Smooth muscle cell (in vitro differentiated cells): ENCODE measurements around the gene COL1A1. TPM values are rescaled to one million over a fixed set of nuclear protein-coding genes. Genes with fewer than 3 reads are reported as not detected.

Experiments
- DNase-seq: peaks from one replicate; lab custom pipeline; 2025; ENCODE audit not compliant: unreplicated experiment; lab: John Stamatoyannopoulos, UW
- H2AFZ ChIP-seq: fragments of 200-600 bp; sonication (generic); 2 replicates; pipeline ENCODE4 v1.6.0; 2016; ENCODE audit warnings: antibody characterized with exemption, low read depth, mild to moderate bottlenecking
- H3F3A ChIP-seq: fragments of 200-600 bp; sonication (generic); 2 replicates; pipeline ENCODE4 v1.6.0; 2017; ENCODE audit warnings: antibody characterized with exemption, low read depth
- H3K27ac ChIP-seq: fragments of 200-600 bp; sonication (generic); 2 replicates; pipeline ENCODE4 v1.5.1; 2016; ENCODE audit warnings: low read depth, mild to moderate bottlenecking
- H3K27me3 ChIP-seq: fragments of 200-600 bp; sonication (generic); 2 replicates; pipeline ENCODE4 v1.6.1; 2016; ENCODE audit warnings: low read depth, mild to moderate bottlenecking
- H3K36me3 ChIP-seq: fragments of 200-600 bp; sonication (generic); 2 replicates; pipeline ENCODE4 v1.5.1; 2016; ENCODE audit warnings: low read depth
- H3K4me1 ChIP-seq: fragments of 200-600 bp; sonication (generic); 2 replicates; pipeline ENCODE4 v1.5.1; 2016; ENCODE audit warnings: low read depth
- H3K4me2 ChIP-seq: fragments of 200-600 bp; sonication (generic); 2 replicates; pipeline ENCODE4 v1.6.0; 2016; ENCODE audit warnings: mild to moderate bottlenecking
- H3K4me3 ChIP-seq: fragments of 200-600 bp; sonication (generic); 2 replicates; pipeline ENCODE4 v1.5.1; 2016; ENCODE audit warnings: mild to moderate bottlenecking
- H3K79me2 ChIP-seq: fragments of 200-600 bp; sonication (generic); 2 replicates; pipeline ENCODE4 v1.6.0; 2016; ENCODE audit warnings: low read depth, mild to moderate bottlenecking
- H3K9ac ChIP-seq: fragments of 200-600 bp; sonication (generic); 2 replicates; pipeline ENCODE4 v1.6.0; 2016; ENCODE audit warnings: low read depth
- H3K9me3 ChIP-seq: fragments of 200-600 bp; sonication (generic); replicated peaks from 2 replicates; pipeline ENCODE4 v1.5.1; 2016; ENCODE audit warnings: low read depth
- H4K20me1 ChIP-seq: fragments of 200-600 bp; sonication (generic); 2 replicates; pipeline ENCODE4 v1.6.0; 2016; ENCODE audit warnings: low read depth
- CTCF ChIP-seq: fragments of 200-600 bp; sonication (generic); IDR thresholded peaks from 2 replicates; pipeline ENCODE4 v1.5.1; 2017; ENCODE audit warnings: borderline replicate concordance, mild to moderate bottlenecking, antibody characterized with exemption; ENCODE audit not compliant: insufficient read depth, poor library complexity, severe bottlenecking
- WGBS: methylation state at CpG from one replicate; pipeline ENCODE4 v1.1.7; 2016; ENCODE audit warnings: low lambda C conversion rate; 5-methylcytosine and 5-hydroxymethylcytosine counted together
- polyA plus RNA-seq: library from polyadenylated mRNA; unstranded; fragments of >200 nt; fragmentation: Nextera tagmentation; extraction: Ambion mirVana; gene quantifications from 2 replicates; pipeline ENCODE4 v1.2.1, GENCODE V29; 2016
- total RNA-seq: library from RNA; depleted of rRNA; stranded (reverse); fragments of >200 nt; gene quantifications from 2 replicates; pipeline ENCODE4 v1.2.3, GENCODE V29; 2014

Gene COL1A1
- total and polyA plus RNA-seq, 2 experiments from 2014 or later, result 4,141 to 25,649 TPM

DNA sequence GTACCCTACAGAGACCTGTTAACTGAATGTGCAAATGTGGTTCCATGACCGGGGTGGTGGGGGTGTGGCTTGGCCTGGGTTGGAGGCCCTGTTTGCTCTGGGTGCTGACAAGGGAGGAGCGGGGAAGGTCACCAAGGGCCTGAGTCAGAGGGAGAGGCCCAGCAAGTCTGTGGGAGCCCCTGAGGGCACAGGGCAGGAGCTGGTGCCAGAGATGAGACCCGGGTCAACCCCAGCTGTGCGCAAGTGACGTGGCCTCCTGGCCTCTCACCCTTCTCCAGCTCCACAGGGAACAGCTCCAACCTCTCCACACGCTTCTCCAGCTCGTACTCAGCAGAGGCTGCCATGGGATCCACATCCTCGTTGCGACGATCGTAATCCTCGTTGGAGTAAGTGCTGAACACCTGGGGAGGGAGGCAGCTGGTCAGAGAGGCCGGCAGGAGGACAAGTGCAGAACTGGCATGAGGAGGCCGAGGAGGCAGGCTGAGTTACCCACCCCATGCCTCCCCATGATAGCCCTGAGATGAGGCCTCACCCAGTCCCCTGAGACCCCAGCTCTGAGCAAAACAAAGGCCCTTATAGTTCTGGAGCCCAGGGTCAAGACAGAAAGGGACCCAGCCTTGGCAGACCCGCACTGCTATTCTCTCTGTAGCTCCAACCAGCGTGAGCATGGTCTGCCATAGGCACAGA lies 56.4 kb downstream of the COL1A1 start:
- H3K4me2 ChIP-seq, result no peak overlapping the region
- H3K9ac ChIP-seq, result no peak overlapping the region
- no peak overlapping the region for H3K27ac ChIP-seq
- no peak overlapping the region for H2AFZ ChIP-seq
- no peaks in the 10 kb centered on the region for H3K27me3 ChIP-seq
- 88% methylated on average over 16 of the region's 16 CpGs for WGBS
- peaks cover 23% of the 10 kb centered on the region for H3K4me1 ChIP-seq
- no peaks in the 10 kb centered on the region for H3K36me3 ChIP-seq
- H3K79me2 ChIP-seq, result peaks cover 64% of the 10 kb centered on the region
- no peak for DNase-seq
- no peak overlapping the region for H3K4me3 ChIP-seq
- peaks cover 99% of the 10 kb centered on the region for H4K20me1 ChIP-seq
- H3F3A ChIP-seq, result no peaks in the 10 kb centered on the region
- TF ChIP-seq CTCF, result no peak
- no peaks in the 10 kb centered on the region for H3K9me3 ChIP-seq

DNA sequence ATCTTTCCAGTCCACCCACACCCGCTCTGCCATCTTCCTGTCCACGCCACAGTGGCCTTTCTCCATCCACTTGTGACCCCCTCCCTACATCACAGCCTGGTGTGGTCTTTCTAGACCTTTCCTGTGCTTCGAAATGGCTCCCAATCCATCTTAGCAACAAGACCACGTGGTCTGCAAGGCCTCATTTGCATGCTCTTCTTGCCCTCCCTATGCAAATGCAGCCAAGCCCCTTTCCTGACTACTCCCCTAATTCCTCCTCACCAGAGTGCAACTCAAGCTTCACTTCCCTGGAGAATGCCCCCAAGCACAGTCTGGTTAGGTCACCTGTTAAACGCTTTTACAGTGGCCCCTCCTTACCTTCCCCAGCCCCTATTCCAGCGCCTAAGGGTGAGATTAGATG lies 57.1 kb downstream of the COL1A1 start:
- no peak for DNase-seq
- Histone ChIP-seq H3K9me3 (no peaks in the 10 kb centered on the region), H3K4me3 (no peak overlapping the region), H2AFZ (no peak overlapping the region), H4K20me1 (peaks cover 100% of the 10 kb centered on the region), H3K4me2 (no peak overlapping the region), H3K27me3 (no peaks in the 10 kb centered on the region), H3K36me3 (no peaks in the 10 kb centered on the region), H3K9ac (no peak overlapping the region), H3K27ac (no peak overlapping the region), H3F3A (no peaks in the 10 kb centered on the region), H3K79me2 (peaks cover 58% of the 10 kb centered on the region), H3K4me1 (peaks cover 23% of the 10 kb centered on the region)
- WGBS, result 87% methylated on average over 6 of the region's 6 CpGs
- no peak for TF ChIP-seq CTCF

- no peaks in the 10 kb centered on the region for H3F3A ChIP-seq
- no peak overlapping the region for H2AFZ ChIP-seq
- H3K27me3 ChIP-seq, result no peaks in the 10 kb centered on the region
- 99% methylated on average over 17 of the region's 20 CpGs for WGBS
- H3K36me3 ChIP-seq, result no peaks in the 10 kb centered on the region
- no peak for DNase-seq
- no peaks in the 10 kb centered on the region for H3K9me3 ChIP-seq
- no peak for TF ChIP-seq CTCF
- H3K4me1 ChIP-seq, result peaks cover 18% of the 10 kb centered on the region
- no peak overlapping the region for H3K4me2 ChIP-seq
- H3K27ac ChIP-seq, result no peak overlapping the region
- H3K79me2 ChIP-seq, result peaks cover 50% of the 10 kb centered on the region
- H3K4me3 ChIP-seq, result no peak overlapping the region
- peaks cover 100% of the 10 kb centered on the region for H4K20me1 ChIP-seq
- H3K9ac ChIP-seq, result no peak overlapping the region
These were observed 57.8 kb downstream of the COL1A1 start for GRCh38 chr17:50143461-50144176.

GRCh38 chr17:50141745-50142110 lies 59.7 kb downstream of the COL1A1 start:
- H3K9me3 ChIP-seq, result no peaks in the 10 kb centered on the region
- H3F3A ChIP-seq, result no peaks in the 10 kb centered on the region
- H3K27me3 ChIP-seq, result no peaks in the 10 kb centered on the region
- H3K9ac ChIP-seq, result no peak overlapping the region
- TF ChIP-seq CTCF, result no peak
- H4K20me1 ChIP-seq, result peaks cover 99% of the 10 kb centered on the region
- H3K36me3 ChIP-seq, result no peaks in the 10 kb centered on the region
- 92% methylated on average over 8 of the region's 8 CpGs for WGBS
- H3K79me2 ChIP-seq, result peaks cover 31% of the 10 kb centered on the region
- H3K4me3 ChIP-seq, result no peak overlapping the region
- no peak overlapping the region for H3K27ac ChIP-seq
- no peak overlapping the region for H3K4me2 ChIP-seq
- H2AFZ ChIP-seq, result no peak overlapping the region
- DNase-seq, result no peak
- H3K4me1 ChIP-seq, result no peaks in the 10 kb centered on the region
